ENCODE results near the gene PRMT3. TPM values are rescaled to one million over a fixed set of nuclear protein-coding genes. Genes with fewer than 3 reads are reported as not detected.

The PRMT3 gene
- total and polyA plus RNA-seq, 2 of the 4 experiments (the other 2 are of a cell fraction): 8.8 to 11.3 TPM

GRCh38 chr11:20458905-20459632, 71.6 kb downstream of the PRMT3 start:
- H2BK5ac ChIP-seq (ENCODE audit: low read depth, low read length, poor library complexity, severe bottlenecking): no peak overlapping the region
- ChIA-PET CTCF (no interaction called here), POLR2A (ENCODE audit: unreplicated experiment) (no interaction called here)
- no peak overlapping the region for H3K14ac ChIP-seq (replicated peaks; ENCODE audit: low read depth, low read length)
- H3K23ac ChIP-seq (ENCODE audit: low read depth, low read length): no peak overlapping the region
- no peak overlapping the region for H4K5ac ChIP-seq (ENCODE audit: low read depth, low read length)
- no peak overlapping the region for H2AK5ac ChIP-seq (ENCODE audit: low read depth, low read length)
- no peak overlapping the region for H2AFZ ChIP-seq (replicated peaks; ENCODE audit: low read length, poor library complexity)
- no peaks in the 10 kb centered on the region for H3K79me1 ChIP-seq (ENCODE audit: low read depth in 1 of 2, low read length in 2 of 2)
- no peak overlapping the region for H3K4me3 ChIP-seq (ENCODE audit: insufficient read depth, low read depth, low read length)
- H4K20me1 ChIP-seq (ENCODE audit: insufficient read depth, low read length): no peaks in the 10 kb centered on the region
- H3K56ac ChIP-seq (ENCODE audit: extremely low read depth, insufficient read depth, low read length): no peak overlapping the region
- no peak overlapping the region for H4K8ac ChIP-seq (ENCODE audit: low read depth in 2 of 2, low read length in 2 of 2)
- TF ChIP-seq MAZ (IDR thresholded peaks at IDR 0.05; ENCODE audit: borderline replicate concordance, low read depth, low read length): no peak
- no peak for TF ChIP-seq CHD1 (IDR thresholded peaks at IDR 0.05; ENCODE audit: low read depth, low read length)
- no peak for TF ChIP-seq CTCF (conservative IDR thresholded peaks at IDR 0.05; ENCODE audit: low read depth, low read length)
- no peak for TF ChIP-seq ELK1 (IDR thresholded peaks at IDR 0.05; ENCODE audit: borderline replicate concordance, low read depth, low read length)
- TF ChIP-seq USF2 (IDR thresholded peaks at IDR 0.05; ENCODE audit: low read depth, low read length): no peak
- no peak for TF ChIP-seq POLR2A (IDR thresholded peaks at IDR 0.05; ENCODE audit: low read depth, low read length)
- TF ChIP-seq SMC3 (IDR thresholded peaks at IDR 0.05; ENCODE audit: low read depth, low read length): no peak
- H3K4me2 ChIP-seq (ENCODE audit: low read depth, low read length): no peak overlapping the region
- no peaks in the 10 kb centered on the region for H3K9me3 ChIP-seq (ENCODE audit: control insufficient read depth, insufficient read depth, low read length)
- no peak overlapping the region for H2BK15ac ChIP-seq (ENCODE audit: low read depth, low read length)
- no peaks in the 10 kb centered on the region for H3K4me1 ChIP-seq (ENCODE audit: control insufficient read depth, insufficient read depth, low read length)
- in situ Hi-C loops (cut with MboI; ENCODE audit: low sequenced_read_pairs): no loop called here
- ATAC-seq (ENCODE audit: low read depth) (no peak), DNase-seq (no peak)
- no peak overlapping the region for H2BK20ac ChIP-seq (ENCODE audit: low read depth, low read length)
- intact Hi-C loops (cut with micrococcal nuclease): loop anchor here (10.0 kb wide), 1 partner anchor 136 kb away; the partner anchor contains the start of gene SLC6A5
- no peaks in the 10 kb centered on the region for H3K9me1 ChIP-seq (ENCODE audit: insufficient read depth, low read length)
- dilution Hi-C loops (cut with HindIII; ENCODE audit: low sequenced_read_pairs, unreplicated experiment): no loop called here
- no peak overlapping the region for H3K18ac ChIP-seq (ENCODE audit: low read depth, low read length)
- H2BK120ac ChIP-seq (ENCODE audit: low read depth, low read length): no peak overlapping the region
- no peaks in the 10 kb centered on the region for H3K27me3 ChIP-seq (ENCODE audit: control insufficient read depth, insufficient read depth, low read length)
- H2AK9ac ChIP-seq (replicated peaks; ENCODE audit: low read depth, low read length, poor library complexity): no peak overlapping the region
- H3K27ac ChIP-seq (ENCODE audit: insufficient read depth, low read length): no peak overlapping the region
- H3K9ac ChIP-seq (ENCODE audit: low read depth, low read length): no peak overlapping the region
- H3K4ac ChIP-seq (ENCODE audit: low read depth, low read length): no peak overlapping the region
- no peaks in the 10 kb centered on the region for H3K36me3 ChIP-seq (ENCODE audit: control insufficient read depth, insufficient read depth, low read length)
- BruUV-seq (replicated peaks): no TSS peak
- no peak overlapping the region for H4K91ac ChIP-seq (ENCODE audit: insufficient read depth, low read depth, low read length)
- no CpG with 5 or more reads among the region's 1 CpG for WGBS, 2 experiments (ENCODE audit: extremely low coverage in 2 of 2, insufficient read length in 1 of 2)
